ENCODE data around the gene CC2D1B.
A peak's percentile ranks its signal among the peaks of the same experiment; 100 is the strongest.
"Not testable (repeated sequence)": the region's sequence is repeated elsewhere in the genome, so short reads cannot be mapped to it uniquely, and the experiment has no call there.

The CC2D1B gene, protein sequence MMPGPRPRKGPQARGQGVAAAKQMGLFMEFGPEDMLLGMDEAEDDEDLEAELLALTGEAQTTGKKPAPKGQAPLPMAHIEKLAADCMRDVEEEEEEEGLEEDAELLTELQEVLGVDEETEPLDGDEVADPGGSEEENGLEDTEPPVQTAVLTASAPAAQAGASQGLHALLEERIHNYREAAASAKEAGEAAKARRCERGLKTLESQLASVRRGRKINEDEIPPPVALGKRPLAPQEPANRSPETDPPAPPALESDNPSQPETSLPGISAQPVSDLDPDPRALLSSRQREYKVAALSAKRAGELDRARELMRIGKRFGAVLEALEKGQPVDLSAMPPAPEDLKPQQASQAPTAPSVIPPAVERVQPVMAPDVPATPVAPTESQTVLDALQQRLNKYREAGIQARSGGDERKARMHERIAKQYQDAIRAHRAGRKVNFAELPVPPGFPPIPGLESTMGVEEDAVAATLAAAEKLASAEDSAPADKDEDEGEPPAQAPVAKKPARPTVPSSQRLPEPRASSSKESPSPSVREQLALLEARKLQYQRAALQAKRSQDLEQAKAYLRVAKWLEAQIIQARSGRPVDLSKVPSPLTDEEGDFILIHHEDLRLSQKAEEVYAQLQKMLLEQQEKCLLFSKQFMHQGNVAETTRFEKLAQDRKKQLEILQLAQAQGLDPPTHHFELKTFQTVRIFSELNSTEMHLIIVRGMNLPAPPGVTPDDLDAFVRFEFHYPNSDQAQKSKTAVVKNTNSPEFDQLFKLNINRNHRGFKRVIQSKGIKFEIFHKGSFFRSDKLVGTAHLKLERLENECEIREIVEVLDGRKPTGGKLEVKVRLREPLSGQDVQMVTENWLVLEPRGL

GRCh38 chr1:52365746-52366516, at the start of gene CC2D1B:
Gene CC2D1B (minus strand): TSS chr1:52366205. CDS start chr1:52364620, 1,585 bp downstream.
- DNase-seq = peak; percentile 100

DNA sequence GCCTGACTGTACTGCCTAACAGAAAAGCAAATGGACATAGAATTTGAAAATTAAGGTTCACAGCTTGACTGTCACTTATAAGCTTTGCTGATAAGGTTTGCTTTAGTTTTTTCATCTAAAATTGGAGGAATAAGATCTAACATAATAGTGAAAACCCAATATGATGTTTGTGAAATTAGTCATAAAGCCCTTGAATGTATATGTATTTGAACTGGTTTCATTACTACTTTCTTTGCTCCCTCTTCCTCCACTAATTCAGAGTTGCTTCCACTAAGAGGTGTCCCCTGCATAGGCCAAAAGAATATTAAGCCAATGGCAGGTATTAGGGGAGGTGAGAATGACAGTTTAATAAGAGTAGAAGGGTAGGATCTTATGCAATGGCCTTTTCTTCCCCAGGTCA, 48.9 kb upstream of the CC2D1B start:
- DNase-seq = no peak

DNA sequence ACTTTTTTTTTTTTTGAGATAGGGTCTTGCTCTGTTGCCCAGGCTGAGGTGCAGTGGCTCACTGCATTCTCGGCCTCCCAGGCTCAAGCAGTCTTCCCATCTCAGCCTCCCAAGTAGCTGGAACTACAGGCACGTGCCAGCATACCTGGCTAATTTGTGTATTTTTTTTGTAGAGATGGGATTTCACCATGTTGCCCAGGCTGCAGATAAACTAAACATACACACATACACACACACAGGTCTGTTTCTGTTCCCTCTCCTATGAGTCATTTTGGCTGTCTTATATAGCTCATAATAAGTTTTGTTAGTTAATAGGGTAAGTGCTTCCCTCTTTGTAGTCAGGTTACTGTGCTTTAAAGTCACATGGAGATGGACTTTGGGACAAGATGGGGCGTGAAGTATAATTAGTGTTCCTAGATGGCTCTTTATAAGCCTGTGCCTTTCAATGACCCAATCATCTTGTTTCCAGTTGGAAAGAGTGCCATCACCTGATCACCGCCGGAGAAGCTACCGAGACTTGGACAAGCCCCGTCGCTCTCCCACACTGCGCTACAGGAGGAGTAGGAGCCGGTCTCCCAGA, 47.5 kb upstream of the CC2D1B start:
- no peak for DNase-seq

- DNase-seq = no peak
These were observed 39.0 kb upstream of the CC2D1B start for GRCh38 chr1:52404975-52405338.

GRCh38 chr1:52404116-52404974, 38.3 kb upstream of the CC2D1B start, which contains the start of the genes ORC1 and PRPF38A:
Gene ORC1 (minus strand): TSS chr1:52404423. CDS start chr1:52402223, 2,200 bp downstream.
Gene PRPF38A (plus strand): TSS chr1:52404602. CDS start chr1:52404750, 148 bp downstream.
- peak; percentile 97 for DNase-seq

- DNase-seq = peak; percentile 74
These were observed 37.6 kb upstream of the CC2D1B start for GRCh38 chr1:52403566-52404115.

DNA sequence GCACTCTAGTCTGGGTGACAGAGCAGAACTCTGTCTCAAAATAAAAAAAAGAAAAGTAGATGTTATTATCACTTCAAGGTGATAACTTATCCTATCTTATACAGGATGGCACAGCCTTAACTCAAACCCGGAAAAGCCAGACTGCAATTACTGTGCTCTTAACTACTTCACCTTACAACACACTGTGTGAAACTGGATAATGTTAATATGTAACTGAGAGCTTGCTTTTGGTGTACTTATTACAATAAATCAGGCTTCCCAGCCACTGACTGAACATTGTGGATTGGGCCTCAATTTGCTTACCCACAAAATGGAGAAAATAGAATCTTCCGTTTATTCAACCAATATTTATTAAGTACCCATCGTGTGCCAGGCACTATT, 36.8 kb upstream of the CC2D1B start:
- no peak for DNase-seq

DNA sequence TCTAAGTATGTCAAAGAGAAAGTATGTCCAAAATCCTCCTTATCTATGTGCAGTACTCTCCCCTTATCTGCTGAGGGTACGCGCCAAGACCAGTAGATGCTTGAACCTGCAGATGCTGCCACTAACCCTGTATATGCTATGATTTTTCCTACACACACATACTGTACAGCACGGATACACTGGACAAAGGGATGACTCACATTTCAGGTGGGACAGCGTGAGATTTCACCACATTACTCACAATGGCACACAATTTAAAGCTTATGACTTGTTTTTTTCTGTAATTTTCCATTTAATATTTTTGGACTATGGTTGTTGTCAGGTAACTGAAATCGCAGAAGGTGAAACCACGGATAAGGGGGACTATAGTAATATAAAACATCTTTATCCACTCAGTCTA, 34.1 kb upstream of the CC2D1B start:
- no peak for DNase-seq

DNA sequence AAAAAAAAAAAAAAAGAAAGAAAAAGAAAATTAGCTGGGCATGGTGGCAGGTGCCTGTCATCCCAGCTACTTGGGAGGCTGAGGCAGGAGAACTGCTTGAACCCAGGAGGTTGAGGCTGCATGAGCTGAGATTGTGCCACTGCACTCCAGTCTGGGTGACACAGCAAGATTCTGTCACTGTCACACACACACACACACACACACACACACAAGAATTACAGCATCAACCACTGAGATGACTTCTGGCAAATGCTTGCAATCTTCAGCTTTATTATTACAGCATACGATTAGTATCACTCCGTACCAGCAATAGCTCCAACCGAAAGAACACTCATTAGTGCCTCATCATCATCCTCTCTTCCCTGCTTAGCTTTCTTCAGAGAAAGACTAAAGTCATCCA, 33.6 kb upstream of the CC2D1B start:
- no peak for DNase-seq

- no peak for DNase-seq
These were observed 27.2 kb upstream of the CC2D1B start for GRCh38 chr1:52393174-52393573.

DNA sequence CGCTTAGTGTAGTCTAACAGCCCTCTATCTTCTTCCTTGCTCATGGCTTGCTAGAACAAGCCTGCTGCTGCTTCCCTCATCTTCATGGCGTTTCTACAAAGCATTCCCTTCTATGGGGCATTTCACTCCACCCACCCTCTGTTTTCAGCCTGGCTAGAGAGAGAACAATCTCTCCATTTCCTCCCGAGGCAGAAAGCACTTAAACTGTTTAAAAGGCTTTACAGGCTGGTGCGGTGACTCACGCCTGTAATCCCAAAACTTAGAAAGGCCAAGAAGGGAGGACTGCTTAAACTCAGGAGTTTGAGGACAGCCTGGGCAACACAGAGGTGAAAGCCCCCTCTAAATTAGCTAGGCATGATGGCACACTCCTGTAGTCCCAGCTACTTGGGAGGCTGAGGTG, 20.5 kb upstream of the CC2D1B start:
- DNase-seq = no peak

- no peak for DNase-seq
These were observed 19.4 kb upstream of the CC2D1B start for GRCh38 chr1:52385376-52385775.

- DNase-seq = not testable (repeated sequence)
These were observed 3.8 kb upstream of the CC2D1B start for GRCh38 chr1:52369851-52370250.

- DNase-seq = peak; percentile 59
These were observed 2.6 kb upstream of the CC2D1B start for GRCh38 chr1:52368383-52369172.

DNA sequence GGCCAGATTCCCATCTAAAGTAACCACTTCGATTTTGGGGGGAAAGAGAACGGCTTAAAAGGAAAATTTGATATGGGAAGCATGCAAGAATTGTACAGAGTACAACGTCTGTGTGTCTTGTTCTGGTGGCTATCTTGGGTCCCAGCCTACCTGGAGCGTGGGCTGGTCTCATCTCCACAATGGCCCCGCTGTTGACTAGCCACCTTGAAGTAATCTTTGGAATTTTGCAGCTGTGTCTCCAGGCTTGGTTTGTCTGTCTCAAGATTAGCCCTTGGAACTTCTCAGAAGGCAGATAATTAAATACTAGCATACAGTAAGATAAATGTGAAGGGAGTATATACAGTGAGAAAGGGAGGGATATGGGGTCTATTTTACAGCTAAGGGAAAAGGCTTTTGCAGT, 1.3 kb upstream of the CC2D1B start:
- no peak for DNase-seq

GRCh38 chr1:52366517-52366827, 467 bp upstream of the CC2D1B start:
- no peak for DNase-seq

- peak; percentile 39 for DNase-seq
These were observed 797 bp downstream of the CC2D1B start for GRCh38 chr1:52365071-52365745.

DNA sequence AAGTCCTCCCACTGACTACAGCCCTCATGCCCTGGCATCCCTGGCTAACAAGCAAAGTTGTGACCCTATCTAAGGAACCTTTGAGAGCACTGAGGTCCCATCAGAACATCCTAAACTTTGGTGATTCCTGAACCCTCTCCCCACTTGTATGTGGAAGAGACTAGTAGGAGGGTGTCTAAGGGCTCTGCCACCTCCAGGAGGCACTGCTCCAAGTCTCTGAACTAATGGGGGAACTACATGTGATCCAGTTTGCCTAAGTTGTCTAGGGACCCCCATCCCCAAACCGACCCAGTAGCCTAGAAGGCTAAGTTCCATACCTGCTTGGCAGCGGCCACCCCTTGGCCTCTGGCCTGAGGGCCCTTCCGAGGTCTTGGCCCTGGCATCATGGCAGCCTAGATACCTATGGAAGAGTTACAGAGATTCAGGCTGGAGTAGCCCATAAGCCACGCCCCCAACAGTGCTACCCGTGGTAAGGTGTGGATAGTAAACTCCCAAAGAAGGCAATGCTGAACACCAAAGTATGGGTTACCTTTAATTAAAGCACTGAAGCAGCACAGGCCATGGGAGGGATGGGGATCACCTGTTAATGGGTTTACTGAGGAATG, 1.7 kb downstream of the CC2D1B start:
- DNase-seq = no peak

GRCh38 chr1:52360595-52360968, 5.4 kb downstream of the CC2D1B start:
- DNase-seq = no peak
